Measurements from ENCODE around the gene PDZD4. TPM values are rescaled to one million over a fixed set of nuclear protein-coding genes. Genes with fewer than 3 reads are reported as not detected.

The PDZD4 gene
- total and polyA plus RNA-seq, 4 donors: 0.15 to 1.8 (median 0.69) TPM

DNA sequence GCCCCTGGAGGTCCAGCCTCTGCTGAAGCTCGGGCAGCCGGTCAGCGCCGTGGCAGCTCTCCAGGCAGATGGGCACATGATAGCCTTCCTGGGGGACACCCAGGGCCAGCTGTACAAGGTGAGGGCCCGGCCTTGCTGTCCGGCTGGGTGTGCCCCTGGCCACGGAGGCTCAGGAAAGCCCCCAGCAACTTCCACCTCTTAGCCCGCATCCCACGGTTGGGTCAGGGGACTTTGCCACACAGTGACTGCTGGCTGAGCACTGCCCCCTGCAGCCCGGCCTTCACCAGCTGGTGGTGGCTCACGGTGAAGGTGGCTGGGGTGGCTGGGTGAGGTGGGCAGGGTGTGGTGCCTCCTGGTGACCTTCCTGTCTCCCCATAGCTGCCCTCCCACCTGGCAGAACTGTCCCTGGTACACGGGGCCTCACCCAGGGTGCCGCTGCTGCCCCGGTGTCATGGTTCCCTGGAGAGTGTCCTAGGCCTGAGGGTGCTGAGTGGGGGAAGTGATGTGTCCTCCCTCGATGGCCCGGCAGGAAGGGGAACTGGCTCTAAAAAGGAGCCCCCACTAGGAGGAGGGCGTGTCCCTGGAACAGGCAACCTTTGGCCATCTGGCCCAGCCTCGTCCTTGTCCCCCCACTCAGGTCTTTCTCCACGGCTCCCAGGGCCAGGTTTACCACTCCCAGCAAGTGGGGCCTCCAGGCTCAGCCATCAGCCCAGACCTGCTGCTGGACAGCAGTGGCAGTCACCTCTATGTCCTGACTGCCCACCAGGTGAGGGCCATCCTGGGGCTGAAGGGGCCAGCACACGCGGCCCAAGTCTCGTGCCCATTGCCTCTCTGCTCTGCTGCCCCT is 61.8 kb downstream of the PDZD4 start (continued):
- TF ChIP-seq, protein P1, sequence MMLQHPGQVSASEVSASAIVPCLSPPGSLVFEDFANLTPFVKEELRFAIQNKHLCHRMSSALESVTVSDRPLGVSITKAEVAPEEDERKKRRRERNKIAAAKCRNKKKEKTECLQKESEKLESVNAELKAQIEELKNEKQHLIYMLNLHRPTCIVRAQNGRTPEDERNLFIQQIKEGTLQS (IDR thresholded peaks at IDR 0.05): no peak
- TF ChIP-seq GABPA (IDR thresholded peaks at IDR 0.05 in 1 of 2, conservative IDR thresholded peaks at IDR 0.05 in 1 of 2): no peak
- TF ChIP-seq RAD21 (IDR thresholded peaks at IDR 0.05): no peak

DNA sequence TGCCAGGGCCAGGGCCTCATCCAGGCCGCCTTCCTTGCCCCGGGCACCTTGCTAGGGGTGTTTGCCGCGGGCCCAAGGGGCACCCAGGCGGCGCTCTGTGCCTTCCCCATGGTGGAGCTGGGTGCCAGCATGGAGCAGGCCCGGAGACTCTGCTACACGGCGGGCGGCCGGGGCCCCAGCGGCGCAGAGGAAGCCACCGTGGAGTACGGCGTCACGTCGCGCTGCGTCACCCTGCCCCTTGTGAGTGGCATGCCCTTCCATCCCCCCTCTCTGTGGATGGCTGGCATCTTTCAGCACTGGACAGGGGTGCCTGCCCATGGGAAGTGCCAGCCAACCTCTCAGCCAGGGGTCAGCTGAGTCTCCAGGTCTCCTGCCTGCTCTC is 62.7 kb downstream of the PDZD4 start:
- no peaks in the 10 kb centered on the region for H3K9me3 ChIP-seq (ENCODE audit: control insufficient read depth in 4 of 4, low read length in 3 of 4)
- H3K9ac ChIP-seq (ENCODE audit: low read depth in 1 of 2, low read length in 2 of 2): no peak overlapping the region
- no peak overlapping the region for H3K27ac ChIP-seq (ENCODE audit: low read depth in 1 of 2, low read length in 2 of 2)
- TF ChIP-seq HNF4G (IDR thresholded peaks at IDR 0.05): no peak
- H3K4me3 ChIP-seq (ENCODE audit: low read depth in 1 of 3, low read length in 3 of 3): no peak overlapping the region
- H3K27me3 ChIP-seq (ENCODE audit: control insufficient read depth in 4 of 4, insufficient read depth in 4 of 4, low read length in 3 of 4): no peaks in the 10 kb centered on the region
- 94% methylated on average over 20 of the region's 20 CpGs for WGBS
- H3K4me1 ChIP-seq (ENCODE audit: control insufficient read depth in 4 of 4, insufficient read depth in 4 of 4, low read length in 3 of 4): peaks cover 0 to 7% (median 0%) of the 10 kb centered on the region in 4 donors
- DNase-seq (ENCODE audit: low spot score): no peak
- no peaks in the 10 kb centered on the region for H3K36me3 ChIP-seq (ENCODE audit: control insufficient read depth in 4 of 4, insufficient read depth in 3 of 4, low read depth in 1 of 4, low read length in 3 of 4)

DNA sequence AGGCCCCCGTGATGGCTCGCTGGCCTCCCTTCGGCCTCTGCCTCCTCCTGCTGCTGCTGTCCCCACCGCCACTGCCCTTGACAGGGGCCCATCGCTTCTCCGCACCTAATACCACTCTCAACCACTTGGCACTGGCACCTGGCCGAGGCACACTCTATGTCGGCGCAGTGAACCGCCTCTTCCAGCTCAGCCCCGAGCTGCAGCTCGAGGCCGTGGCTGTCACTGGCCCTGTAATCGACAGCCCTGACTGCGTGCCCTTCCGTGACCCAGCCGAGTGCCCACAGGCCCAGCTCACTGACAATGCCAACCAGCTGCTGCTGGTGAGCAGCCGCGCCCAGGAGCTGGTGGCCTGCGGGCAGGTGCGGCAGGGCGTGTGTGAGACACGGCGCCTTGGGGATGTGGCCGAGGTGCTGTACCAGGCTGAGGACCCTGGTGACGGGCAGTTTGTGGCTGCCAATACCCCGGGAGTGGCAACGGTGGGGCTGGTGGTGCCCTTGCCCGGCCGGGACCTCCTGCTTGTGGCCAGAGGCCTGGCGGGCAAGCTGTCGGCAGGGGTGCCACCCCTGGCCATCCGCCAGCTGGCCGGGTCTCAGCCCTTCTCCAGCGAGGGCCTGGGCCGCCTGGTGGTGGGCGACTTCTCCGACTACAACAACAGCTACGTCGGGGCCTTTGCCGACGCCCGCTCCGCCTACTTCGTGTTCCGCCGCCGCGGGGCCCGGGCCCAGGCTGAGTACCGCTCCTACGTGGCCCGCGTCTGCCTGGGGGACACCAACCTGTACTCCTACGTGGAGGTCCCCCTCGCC is 63.3 kb downstream of the PDZD4 start:
- no peak overlapping the region for H3K27ac ChIP-seq (ENCODE audit: low read depth in 1 of 2, low read length in 2 of 2)
- TF ChIP-seq YY1 (IDR thresholded peaks at IDR 0.05) (no peak), HNF4A (conservative IDR thresholded peaks at IDR 0.05) (no peak), GABPA (IDR thresholded peaks at IDR 0.05 in 1 of 2, conservative IDR thresholded peaks at IDR 0.05 in 1 of 2) (no peak), TAF1 (conservative IDR thresholded peaks at IDR 0.05) (no peak), JUND (IDR thresholded peaks at IDR 0.05) (no peak), NR2F2 (IDR thresholded peaks at IDR 0.05) (no peak), FOXA2 (IDR thresholded peaks at IDR 0.05) (no peak), EGR1 (IDR thresholded peaks at IDR 0.05; ENCODE audit: low read depth in 2 of 2) (no peak)
- TF ChIP-seq, protein P1 (IDR thresholded peaks at IDR 0.05): no peak
- TF ChIP-seq, protein P2, sequence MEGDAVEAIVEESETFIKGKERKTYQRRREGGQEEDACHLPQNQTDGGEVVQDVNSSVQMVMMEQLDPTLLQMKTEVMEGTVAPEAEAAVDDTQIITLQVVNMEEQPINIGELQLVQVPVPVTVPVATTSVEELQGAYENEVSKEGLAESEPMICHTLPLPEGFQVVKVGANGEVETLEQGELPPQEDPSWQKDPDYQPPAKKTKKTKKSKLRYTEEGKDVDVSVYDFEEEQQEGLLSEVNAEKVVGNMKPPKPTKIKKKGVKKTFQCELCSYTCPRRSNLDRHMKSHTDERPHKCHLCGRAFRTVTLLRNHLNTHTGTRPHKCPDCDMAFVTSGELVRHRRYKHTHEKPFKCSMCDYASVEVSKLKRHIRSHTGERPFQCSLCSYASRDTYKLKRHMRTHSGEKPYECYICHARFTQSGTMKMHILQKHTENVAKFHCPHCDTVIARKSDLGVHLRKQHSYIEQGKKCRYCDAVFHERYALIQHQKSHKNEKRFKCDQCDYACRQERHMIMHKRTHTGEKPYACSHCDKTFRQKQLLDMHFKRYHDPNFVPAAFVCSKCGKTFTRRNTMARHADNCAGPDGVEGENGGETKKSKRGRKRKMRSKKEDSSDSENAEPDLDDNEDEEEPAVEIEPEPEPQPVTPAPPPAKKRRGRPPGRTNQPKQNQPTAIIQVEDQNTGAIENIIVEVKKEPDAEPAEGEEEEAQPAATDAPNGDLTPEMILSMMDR (IDR thresholded peaks at IDR 0.05; ENCODE audit: low read depth, low read length, missing input control): no peak
- TF ChIP-seq, protein P3, sequence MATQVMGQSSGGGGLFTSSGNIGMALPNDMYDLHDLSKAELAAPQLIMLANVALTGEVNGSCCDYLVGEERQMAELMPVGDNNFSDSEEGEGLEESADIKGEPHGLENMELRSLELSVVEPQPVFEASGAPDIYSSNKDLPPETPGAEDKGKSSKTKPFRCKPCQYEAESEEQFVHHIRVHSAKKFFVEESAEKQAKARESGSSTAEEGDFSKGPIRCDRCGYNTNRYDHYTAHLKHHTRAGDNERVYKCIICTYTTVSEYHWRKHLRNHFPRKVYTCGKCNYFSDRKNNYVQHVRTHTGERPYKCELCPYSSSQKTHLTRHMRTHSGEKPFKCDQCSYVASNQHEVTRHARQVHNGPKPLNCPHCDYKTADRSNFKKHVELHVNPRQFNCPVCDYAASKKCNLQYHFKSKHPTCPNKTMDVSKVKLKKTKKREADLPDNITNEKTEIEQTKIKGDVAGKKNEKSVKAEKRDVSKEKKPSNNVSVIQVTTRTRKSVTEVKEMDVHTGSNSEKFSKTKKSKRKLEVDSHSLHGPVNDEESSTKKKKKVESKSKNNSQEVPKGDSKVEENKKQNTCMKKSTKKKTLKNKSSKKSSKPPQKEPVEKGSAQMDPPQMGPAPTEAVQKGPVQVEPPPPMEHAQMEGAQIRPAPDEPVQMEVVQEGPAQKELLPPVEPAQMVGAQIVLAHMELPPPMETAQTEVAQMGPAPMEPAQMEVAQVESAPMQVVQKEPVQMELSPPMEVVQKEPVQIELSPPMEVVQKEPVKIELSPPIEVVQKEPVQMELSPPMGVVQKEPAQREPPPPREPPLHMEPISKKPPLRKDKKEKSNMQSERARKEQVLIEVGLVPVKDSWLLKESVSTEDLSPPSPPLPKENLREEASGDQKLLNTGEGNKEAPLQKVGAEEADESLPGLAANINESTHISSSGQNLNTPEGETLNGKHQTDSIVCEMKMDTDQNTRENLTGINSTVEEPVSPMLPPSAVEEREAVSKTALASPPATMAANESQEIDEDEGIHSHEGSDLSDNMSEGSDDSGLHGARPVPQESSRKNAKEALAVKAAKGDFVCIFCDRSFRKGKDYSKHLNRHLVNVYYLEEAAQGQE (IDR thresholded peaks at IDR 0.05): no peak
- TF ChIP-seq, protein P4, sequence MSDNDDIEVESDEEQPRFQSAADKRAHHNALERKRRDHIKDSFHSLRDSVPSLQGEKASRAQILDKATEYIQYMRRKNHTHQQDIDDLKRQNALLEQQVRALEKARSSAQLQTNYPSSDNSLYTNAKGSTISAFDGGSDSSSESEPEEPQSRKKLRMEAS (IDR thresholded peaks at IDR 0.05): no peak
- no peak overlapping the region for H3K4me3 ChIP-seq (ENCODE audit: low read depth in 1 of 3, low read length in 3 of 3)
- no peak for DNase-seq (ENCODE audit: low spot score)
- H3K9me3 ChIP-seq (ENCODE audit: control insufficient read depth in 4 of 4, low read length in 3 of 4): no peaks in the 10 kb centered on the region
- H3K9ac ChIP-seq (ENCODE audit: low read depth in 1 of 2, low read length in 2 of 2): no peak overlapping the region
- 84% methylated on average over 56 of the region's 56 CpGs for WGBS
- peaks cover 0 to 7% (median 0%) of the 10 kb centered on the region in 4 donors for H3K4me1 ChIP-seq (ENCODE audit: control insufficient read depth in 4 of 4, insufficient read depth in 4 of 4, low read length in 3 of 4)
- no peaks in the 10 kb centered on the region for H3K36me3 ChIP-seq (ENCODE audit: control insufficient read depth in 4 of 4, insufficient read depth in 3 of 4, low read depth in 1 of 4, low read length in 3 of 4)
- no peaks in the 10 kb centered on the region for H3K27me3 ChIP-seq (ENCODE audit: control insufficient read depth in 4 of 4, insufficient read depth in 4 of 4, low read length in 3 of 4)

All from liver (tissue), 9 donors.